GM10248 (cell line): ENCODE results near the gene GIGYF2.

Experiments
- CTCF ChIA-PET: fragments of 300-600 bp; sonication (Branson Sonifier 250); formaldehyde crosslinking; extraction: SDS; loops from one replicate; lab custom pipeline; 2021; ENCODE audit warnings: antibody characterized with exemption; lab: Yijun Ruan, JAX
- POLR2A ChIA-PET: fragments of 350-650 bp; sonication (Branson Sonifier 250); formaldehyde crosslinking; extraction: SDS; loops from one replicate; lab custom pipeline; 2020; ENCODE audit warnings: antibody characterized with exemption; lab: Yijun Ruan, JAX
- DNase-seq: peaks from one replicate; pipeline ENCODE4 v3.0.0; 2012; ENCODE audit errors: extremely low spot score
- TF ChIP-seq, protein P1 (sequence below): IDR thresholded peaks from 2 replicates; pipeline ENCODE4 v1.5.1; 2012; ENCODE audit warnings: mild to moderate bottlenecking, low read depth; ENCODE audit errors: extremely low read depth, missing control alignments, control extremely low read depth

GIGYF2 gene

DNA sequence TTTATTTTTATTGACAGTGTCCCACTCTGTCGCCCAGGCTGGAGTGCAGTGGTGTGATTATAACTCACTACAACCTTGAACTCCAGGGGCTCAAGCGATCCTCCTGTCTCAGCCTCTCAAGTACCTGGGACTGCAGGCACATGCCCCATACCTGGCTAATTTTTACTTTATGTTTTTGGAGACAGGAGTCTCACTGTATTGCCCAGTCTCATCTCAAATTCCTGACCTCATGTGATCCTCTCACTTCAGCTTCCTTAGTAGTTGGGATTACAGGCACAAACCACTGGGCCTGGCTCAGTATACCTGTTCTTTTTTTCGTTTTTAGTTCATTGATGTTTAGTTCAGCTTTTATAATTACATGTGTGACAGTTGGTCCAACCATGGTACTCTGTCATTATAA is 132.9 kb downstream of the GIGYF2 start:
- ChIA-PET POLR2A (no interaction called here), CTCF (interaction anchor here (0.7 to 1.5 kb wide), 2 partner anchors 9 to 12 kb away, joined by 3 to 4 read pairs; no protein-coding TSS in a partner anchor)
- no peak for DNase-seq
- TF ChIP-seq, protein P1, sequence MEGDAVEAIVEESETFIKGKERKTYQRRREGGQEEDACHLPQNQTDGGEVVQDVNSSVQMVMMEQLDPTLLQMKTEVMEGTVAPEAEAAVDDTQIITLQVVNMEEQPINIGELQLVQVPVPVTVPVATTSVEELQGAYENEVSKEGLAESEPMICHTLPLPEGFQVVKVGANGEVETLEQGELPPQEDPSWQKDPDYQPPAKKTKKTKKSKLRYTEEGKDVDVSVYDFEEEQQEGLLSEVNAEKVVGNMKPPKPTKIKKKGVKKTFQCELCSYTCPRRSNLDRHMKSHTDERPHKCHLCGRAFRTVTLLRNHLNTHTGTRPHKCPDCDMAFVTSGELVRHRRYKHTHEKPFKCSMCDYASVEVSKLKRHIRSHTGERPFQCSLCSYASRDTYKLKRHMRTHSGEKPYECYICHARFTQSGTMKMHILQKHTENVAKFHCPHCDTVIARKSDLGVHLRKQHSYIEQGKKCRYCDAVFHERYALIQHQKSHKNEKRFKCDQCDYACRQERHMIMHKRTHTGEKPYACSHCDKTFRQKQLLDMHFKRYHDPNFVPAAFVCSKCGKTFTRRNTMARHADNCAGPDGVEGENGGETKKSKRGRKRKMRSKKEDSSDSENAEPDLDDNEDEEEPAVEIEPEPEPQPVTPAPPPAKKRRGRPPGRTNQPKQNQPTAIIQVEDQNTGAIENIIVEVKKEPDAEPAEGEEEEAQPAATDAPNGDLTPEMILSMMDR = no peak

DNA sequence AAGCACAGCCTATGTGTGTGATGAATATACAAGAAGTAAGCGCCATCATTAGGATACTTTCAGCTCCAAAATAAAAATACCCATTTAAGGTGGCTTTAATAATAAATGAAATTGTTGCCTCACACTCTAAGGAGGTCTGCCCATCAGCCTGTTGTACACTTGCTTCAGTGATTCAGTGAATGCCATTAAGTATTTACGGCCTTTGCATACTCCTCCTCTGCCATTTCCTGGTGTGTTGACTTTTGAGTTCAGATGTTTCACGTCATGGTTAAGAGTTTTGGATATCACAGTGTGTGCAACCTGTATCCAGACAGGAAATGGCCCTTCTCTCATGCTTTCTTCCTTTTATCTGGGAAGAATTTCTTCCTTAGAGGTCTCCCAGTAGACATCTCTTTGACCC is 134.4 kb downstream of the GIGYF2 start:
- DNase-seq = no peak
- TF ChIP-seq, protein P1 = no peak
- ChIA-PET CTCF (interaction anchor here (1.5 kb wide), 1 partner anchor 11 kb away, joined by 4 read pairs; no protein-coding TSS in a partner anchor), POLR2A (no interaction called here)

DNA sequence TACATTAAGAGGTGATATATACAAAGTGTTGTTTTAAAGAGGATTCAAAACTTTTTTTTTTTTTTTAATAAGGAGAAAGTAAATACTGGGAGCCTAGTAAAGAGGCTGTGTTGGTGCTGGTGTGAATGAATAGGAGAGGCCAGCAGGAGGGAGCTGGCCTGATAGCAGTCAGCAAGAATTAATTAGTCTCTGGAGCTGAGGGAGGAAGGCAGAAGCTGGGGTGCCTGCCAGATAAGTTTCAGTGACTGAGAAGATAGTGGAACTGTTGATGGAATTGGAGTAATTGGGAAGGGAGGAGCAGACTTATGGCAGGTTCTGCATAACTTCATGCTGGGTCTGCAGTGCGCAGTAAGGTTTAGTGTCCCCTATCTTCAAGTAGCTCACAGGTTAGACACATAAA is 136.7 kb downstream of the GIGYF2 start:
- TF ChIP-seq, protein P1 = no peak
- no peak for DNase-seq
- POLR2A ChIA-PET = interaction anchor here (0.7 kb wide), 1 partner anchor 25 kb away, joined by 5 read pairs; no protein-coding TSS in a partner anchor
- CTCF ChIA-PET = interaction anchor here (2.0 to 2.5 kb wide), 2 partner anchors 9 to 16 kb away, joined by 5 to 9 read pairs; no protein-coding TSS in a partner anchor

DNA sequence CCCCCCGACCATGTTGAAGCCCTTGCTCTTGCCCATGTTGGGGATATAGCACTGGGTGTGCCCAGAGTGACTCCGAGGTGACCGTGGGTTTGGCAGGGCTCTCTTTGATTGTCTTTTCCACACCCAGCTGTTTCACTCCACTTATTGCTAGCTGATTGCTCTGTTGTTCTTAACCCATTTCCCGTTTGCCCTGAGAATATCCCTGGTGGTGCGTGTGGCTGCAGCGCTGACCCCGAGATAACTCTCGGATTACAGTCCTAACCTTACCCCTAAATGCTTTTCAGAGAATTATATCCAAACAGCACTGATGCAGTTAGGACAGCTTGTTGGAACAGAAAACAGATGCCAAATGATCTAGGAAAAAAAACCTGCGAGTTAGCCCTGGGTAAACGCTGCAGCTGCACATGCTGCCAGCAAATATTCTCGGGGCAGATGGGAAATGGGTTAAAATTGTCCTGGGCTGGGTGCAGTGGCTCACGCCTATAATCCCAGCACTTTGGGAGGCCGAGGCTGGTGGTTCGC is 138.6 kb downstream of the GIGYF2 start:
- TF ChIP-seq, protein P1 = no peak
- CTCF ChIA-PET = interaction anchor here (1.2 to 1.5 kb wide), 3 partner anchors 8 to 218 kb away, joined by 3 read pairs; no protein-coding TSS in a partner anchor
- POLR2A ChIA-PET = no interaction called here
- no peak for DNase-seq

DNA sequence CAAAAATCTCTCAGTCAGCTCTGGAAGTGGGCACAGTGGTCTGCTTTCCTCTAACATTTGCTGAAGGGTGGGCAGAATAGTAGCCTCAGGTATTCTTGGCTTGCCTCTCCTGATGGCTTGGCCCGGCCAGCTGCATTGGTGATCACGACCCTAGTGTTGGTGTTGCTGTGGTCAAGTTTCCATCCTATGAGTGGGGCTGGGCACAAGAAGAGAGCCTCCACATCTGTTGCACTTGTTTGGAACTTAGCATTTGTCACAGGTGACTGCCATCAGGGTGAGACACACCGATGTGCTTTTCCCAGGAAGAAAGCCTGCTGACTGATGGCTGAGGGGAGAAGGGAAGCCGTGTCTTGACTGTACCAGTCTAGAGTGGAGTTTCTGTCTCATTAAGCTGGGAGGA is 139.8 kb downstream of the GIGYF2 start:
- TF ChIP-seq, protein P1 = no peak
- DNase-seq = no peak
- POLR2A ChIA-PET = no interaction called here
- CTCF ChIA-PET = interaction anchor here (0.9 to 1.8 kb wide), 2 partner anchors 21 to 79 kb away, joined by 3 to 4 read pairs; no protein-coding TSS in a partner anchor

DNA sequence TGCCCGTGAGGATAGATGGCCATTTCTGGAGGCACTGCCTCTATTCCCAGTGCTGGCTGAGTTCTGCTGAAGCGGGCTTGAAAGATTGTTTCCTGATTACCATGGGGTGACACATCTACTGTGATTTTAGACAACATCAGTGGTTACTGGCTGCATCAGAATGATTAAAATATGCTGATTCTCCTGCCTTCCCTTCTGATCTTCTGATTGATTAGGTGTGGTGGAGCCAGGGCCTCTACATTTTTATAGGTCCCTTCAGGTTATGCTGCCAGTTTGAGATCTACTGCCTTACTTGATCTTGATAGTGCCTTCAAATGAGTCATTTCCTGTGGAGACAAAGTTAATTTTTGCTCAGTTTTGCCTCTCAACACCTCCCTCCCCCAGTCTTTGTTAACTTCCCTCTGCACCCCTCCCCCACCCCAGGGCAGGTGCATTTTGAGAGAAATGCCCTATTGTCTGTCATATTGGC is 141.3 kb downstream of the GIGYF2 start:
- ChIA-PET CTCF (interaction anchor here (1.1 to 2.2 kb wide), 3 partner anchors 14 to 80 kb away, joined by 3 to 6 read pairs (median 4); no protein-coding TSS in a partner anchor), POLR2A (no interaction called here)
- peak; percentile 59 for DNase-seq
- TF ChIP-seq, protein P1 = no peak
